Astrocyte of the cerebellum (primary cell): Measurements from ENCODE around the gene STH.

Experiments
- DNase-seq: peaks from one replicate; pipeline ENCODE4 v3.0.0-alpha.2; 2011; ENCODE audit warnings: low read depth
- H3K4me3 ChIP-seq: 2 replicates; pipeline ENCODE4 v1.5.1; 2011; ENCODE audit warnings: mild to moderate bottlenecking, low read depth, low read length, moderate library complexity
- in situ Hi-C: cut with HindIII; loops from 2 replicates; pipeline ENCODE4 v1.10.0; 2017; ENCODE audit warnings: low sequenced_read_pairs
- TF ChIP-seq, protein P1 (sequence below): IDR thresholded peaks from 2 replicates; pipeline ENCODE4 v1.5.1; 2012; ENCODE audit warnings: low read length, low read depth, moderate library complexity, mild to moderate bottlenecking; ENCODE audit errors: missing control alignments

STH gene

GRCh38 chr17:46036491-46036890 lies 37.4 kb downstream of the STH start:
- TF ChIP-seq, protein P1, sequence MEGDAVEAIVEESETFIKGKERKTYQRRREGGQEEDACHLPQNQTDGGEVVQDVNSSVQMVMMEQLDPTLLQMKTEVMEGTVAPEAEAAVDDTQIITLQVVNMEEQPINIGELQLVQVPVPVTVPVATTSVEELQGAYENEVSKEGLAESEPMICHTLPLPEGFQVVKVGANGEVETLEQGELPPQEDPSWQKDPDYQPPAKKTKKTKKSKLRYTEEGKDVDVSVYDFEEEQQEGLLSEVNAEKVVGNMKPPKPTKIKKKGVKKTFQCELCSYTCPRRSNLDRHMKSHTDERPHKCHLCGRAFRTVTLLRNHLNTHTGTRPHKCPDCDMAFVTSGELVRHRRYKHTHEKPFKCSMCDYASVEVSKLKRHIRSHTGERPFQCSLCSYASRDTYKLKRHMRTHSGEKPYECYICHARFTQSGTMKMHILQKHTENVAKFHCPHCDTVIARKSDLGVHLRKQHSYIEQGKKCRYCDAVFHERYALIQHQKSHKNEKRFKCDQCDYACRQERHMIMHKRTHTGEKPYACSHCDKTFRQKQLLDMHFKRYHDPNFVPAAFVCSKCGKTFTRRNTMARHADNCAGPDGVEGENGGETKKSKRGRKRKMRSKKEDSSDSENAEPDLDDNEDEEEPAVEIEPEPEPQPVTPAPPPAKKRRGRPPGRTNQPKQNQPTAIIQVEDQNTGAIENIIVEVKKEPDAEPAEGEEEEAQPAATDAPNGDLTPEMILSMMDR = no peak
- no peak overlapping the region for H3K4me3 ChIP-seq
- in situ Hi-C loops = no loop called here
- no peak for DNase-seq

DNA sequence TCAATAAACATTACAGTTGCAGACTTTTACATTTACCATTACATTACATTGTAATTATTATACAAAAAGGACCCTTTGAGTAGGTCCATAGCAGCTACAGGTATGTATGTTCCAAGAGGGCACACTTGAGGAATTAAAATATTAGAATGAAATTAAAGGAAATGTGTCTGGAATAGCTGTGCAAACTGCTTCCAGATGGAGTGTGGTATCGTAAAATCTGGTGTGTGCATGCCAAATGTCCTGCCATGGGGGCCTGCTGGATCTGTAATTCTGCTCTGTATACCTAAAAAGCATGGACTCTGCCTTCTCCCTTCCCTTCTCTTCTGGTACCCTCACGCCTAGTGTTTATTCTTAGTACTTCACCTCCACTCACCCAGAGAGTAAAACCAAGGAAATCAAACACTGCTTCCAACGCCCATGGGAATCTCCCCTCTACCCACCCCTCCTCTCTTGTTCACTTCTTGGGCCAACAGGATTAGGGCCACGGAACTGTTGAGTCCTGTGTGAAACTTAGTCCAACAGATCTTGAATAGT lies 38.7 kb downstream of the STH start:
- in situ Hi-C loops = no loop called here
- no peak for DNase-seq
- no peak overlapping the region for H3K4me3 ChIP-seq
- TF ChIP-seq, protein P1 = no peak

GRCh38 chr17:46038414-46038813 lies 39.4 kb downstream of the STH start:
- in situ Hi-C loops = no loop called here
- DNase-seq = no peak
- no peak overlapping the region for H3K4me3 ChIP-seq
- TF ChIP-seq, protein P1 = no peak

DNA sequence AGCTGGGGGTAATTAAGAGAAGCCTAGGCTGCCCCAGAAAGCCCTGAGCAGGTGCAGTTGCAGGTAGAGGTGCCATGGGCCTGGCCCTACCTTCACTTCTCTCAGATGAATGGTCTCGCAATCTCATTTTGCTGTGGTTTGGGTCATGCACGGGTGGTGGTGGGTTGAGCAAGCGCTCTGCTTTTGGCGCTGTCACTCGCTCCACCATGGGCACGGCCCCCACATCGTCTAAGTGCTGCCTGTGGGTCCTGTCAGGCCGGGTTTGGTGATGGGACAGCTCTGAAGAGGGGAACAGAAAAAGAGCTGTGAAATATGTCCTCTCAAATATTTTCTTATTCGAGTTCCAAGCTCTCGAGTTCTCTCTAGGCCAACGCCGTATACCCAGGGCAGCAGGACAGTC lies 39.9 kb downstream of the STH start:
- in situ Hi-C loops = no loop called here
- DNase-seq = no peak
- TF ChIP-seq, protein P1 = no peak
- H3K4me3 ChIP-seq = no peak overlapping the region

- in situ Hi-C loops = no loop called here
- TF ChIP-seq, protein P1 = no peak
- no peak for DNase-seq
- no peak overlapping the region for H3K4me3 ChIP-seq
These were observed 40.6 kb downstream of the STH start for GRCh38 chr17:46039592-46040186.

GRCh38 chr17:46042246-46042645 lies 43.2 kb downstream of the STH start:
- TF ChIP-seq, protein P1 = no peak
- H3K4me3 ChIP-seq = no peak overlapping the region
- in situ Hi-C loops = no loop called here
- no peak for DNase-seq
